Dedifferentiated amniotic fluid mesenchymal stem cell (primary cell): Measurements from ENCODE around the gene ROR1.

Experiments used
- DNase-seq: peaks from one replicate; pipeline ENCODE4 v3.0.0-alpha.2; 2016; ENCODE audit errors: extremely low spot score

Gene ROR1

GRCh38 chr1:63773815-63774616 lies at the start of gene ROR1:
Gene ROR1 (plus strand): TSS chr1:63774017.
- peak; percentile 89 for DNase-seq

GRCh38 chr1:63724375-63724899 lies 49.4 kb upstream of the ROR1 start:
- no peak for DNase-seq

- no peak for DNase-seq
Measured at GRCh38 chr1:63728611-63729226, 45.1 kb upstream of the ROR1 start.

GRCh38 chr1:63729227-63729620 lies 44.6 kb upstream of the ROR1 start:
- DNase-seq: no peak

- no peak for DNase-seq
Measured at GRCh38 chr1:63730211-63730610, 43.6 kb upstream of the ROR1 start.

- DNase-seq: peak; percentile 83
Measured at GRCh38 chr1:63731117-63732043, 42.4 kb upstream of the ROR1 start.

GRCh38 chr1:63732666-63733065 lies 41.2 kb upstream of the ROR1 start:
- no peak for DNase-seq

- DNase-seq: no peak
Measured at GRCh38 chr1:63738772-63739171, 35.0 kb upstream of the ROR1 start.

- DNase-seq: no peak
Measured at GRCh38 chr1:63739452-63739851, 34.4 kb upstream of the ROR1 start.

- DNase-seq: no peak
Measured at GRCh38 chr1:63740432-63740831, 33.4 kb upstream of the ROR1 start.

GRCh38 chr1:63742526-63742925 lies 31.3 kb upstream of the ROR1 start:
- no peak for DNase-seq

GRCh38 chr1:63743781-63744180 lies 30.0 kb upstream of the ROR1 start:
- no peak for DNase-seq

GRCh38 chr1:63746129-63746864 lies 27.5 kb upstream of the ROR1 start:
- peak; percentile 83 for DNase-seq

GRCh38 chr1:63747445-63747844 lies 26.4 kb upstream of the ROR1 start:
- DNase-seq: no peak

GRCh38 chr1:63748046-63748580 lies 25.7 kb upstream of the ROR1 start:
- DNase-seq: no peak

GRCh38 chr1:63748641-63749040 lies 25.2 kb upstream of the ROR1 start:
- no peak for DNase-seq

GRCh38 chr1:63750721-63751120 lies 23.1 kb upstream of the ROR1 start:
- no peak for DNase-seq

GRCh38 chr1:63752176-63752575 lies 21.6 kb upstream of the ROR1 start:
- no peak for DNase-seq

- no peak for DNase-seq
Measured at GRCh38 chr1:63753591-63753990, 20.2 kb upstream of the ROR1 start.

- DNase-seq: no peak
Measured at GRCh38 chr1:63756839-63757238, 17.0 kb upstream of the ROR1 start.

- DNase-seq: no peak
Measured at GRCh38 chr1:63757334-63757733, 16.5 kb upstream of the ROR1 start.
